HCT116 (cell line): Measurements from ENCODE around the gene SOX18. TPM values are rescaled to one million over a fixed set of nuclear protein-coding genes. Genes with fewer than 3 reads are reported as not detected.

Experiments
- ATAC-seq: fragments of 200-7000 bp; cut with Tn5 transposase; 2 replicates; pipeline ENCODE4 v1.9.1; 2020; ENCODE audit warnings: mild to moderate bottlenecking, moderate library complexity
- BruUV-seq: library from RNA; stranded (reverse); fragments of 400-500 nt; replicated peaks from 2 replicates; lab custom pipeline; 2021; lab: Mats Ljungman, UMichigan
- CTCF ChIA-PET: fragments of 300-600 bp; sonication (Branson Sonifier 250); formaldehyde crosslinking; loops from one replicate; lab custom pipeline; 2021; ENCODE audit warnings: antibody characterized with exemption; lab: Charles Lee
- POLR2A ChIA-PET: fragments of 300-600, 350-600 bp; sonication (Branson Sonifier 250); formaldehyde crosslinking; loops from one replicate; lab custom pipeline; 2021; ENCODE audit warnings: antibody characterized with exemption; lab: Charles Lee
- RAD21 ChIA-PET, 2 experiments: fragments of 300-600 bp; sonication (Branson Sonifier 250); formaldehyde crosslinking; loops; one replicate each; lab custom pipeline; 2023; ENCODE audit warnings: low total read pairs in 2 of 2; ENCODE audit not compliant: uncharacterized antibody in 2 of 2, unreplicated experiment in 2 of 2, low non-redundant PET in 1 of 2; lab: Charles Lee
- DNase-seq: peaks from one replicate; pipeline ENCODE4 v3.0.0-alpha.2; 2010; ENCODE audit warnings: low read depth, low spot score
- H2AFZ ChIP-seq: fragments of 200-600 bp; shearing (Covaris generic), sonication (generic); 2 replicates; pipeline ENCODE4 v1.6.1; 2017; ENCODE audit warnings: low read depth, mixed run types, mixed read lengths, antibody characterized with exemption, low read length; ENCODE audit not compliant: poor library complexity, severe bottlenecking
- H3K27ac ChIP-seq: 2 replicates; pipeline ENCODE4 v1.5.1; 2012; ENCODE audit warnings: low read depth, low read length
- H3K27me3 ChIP-seq: fragments of 200-600 bp; sonication (generic); 2 replicates; pipeline ENCODE4 v1.6.1; 2016; ENCODE audit warnings: mixed run types, low read length, mixed read lengths; ENCODE audit not compliant: insufficient read depth
- H3K36me3 ChIP-seq, 2 experiments: fragments of 200-500 bp in 1 of 2; fragments of 200-600 bp in 1 of 2; sonication (Bioruptor generic) in 1 of 2; sonication (generic) in 1 of 2; 2 replicates each; pipeline versions ENCODE4 v1.5.1 to v1.6.1; 2014 to 2016; ENCODE audit warnings: low read length in 2 of 2, inconsistent platforms in 1 of 2, mixed read lengths in 1 of 2, mixed run types in 1 of 2; ENCODE audit not compliant: insufficient read depth in 2 of 2, control insufficient read depth in 1 of 2
- H3K4me1 ChIP-seq, 2 experiments: fragments of 200-600 bp in 1 of 2; sonication (generic) in 1 of 2; 2 replicates each; pipeline versions ENCODE4 v1.5.1 to v1.6.1; 2012 to 2017; ENCODE audit warnings: low read length in 2 of 2, inconsistent platforms in 1 of 2, mild to moderate bottlenecking in 1 of 2, mixed read lengths in 1 of 2, mixed run types in 1 of 2, moderate library complexity in 1 of 2; ENCODE audit not compliant: insufficient read depth in 2 of 2, control insufficient read depth in 1 of 2
- H3K4me2 ChIP-seq: fragments of 200-600 bp; sonication (generic); 2 replicates; pipeline ENCODE4 v1.6.1; 2017; ENCODE audit warnings: mixed run types, low read length, mixed read lengths
- H3K4me3 ChIP-seq, 2 experiments: fragments of 200-600 bp in 1 of 2; sonication (generic) in 1 of 2; replicated peaks in 1 of 2; 2 replicates each; pipeline ENCODE4 v1.5.1; 2011 to 2016; ENCODE audit warnings: low read length in 2 of 2, control low read depth in 1 of 2, low read depth in 1 of 2, mild to moderate bottlenecking in 1 of 2, mixed read lengths in 1 of 2, mixed run types in 1 of 2
- H3K79me2 ChIP-seq: fragments of 200-600 bp; sonication (generic); 2 replicates; pipeline ENCODE4 v1.6.1; 2017; ENCODE audit warnings: mild to moderate bottlenecking, mixed run types, low read length, moderate library complexity, mixed read lengths; ENCODE audit not compliant: insufficient read depth
- H3K9ac ChIP-seq: fragments of 200-600 bp; sonication (generic); 2 replicates; pipeline ENCODE4 v1.6.1; 2016; ENCODE audit warnings: low read length, mixed read lengths
- H3K9me2 ChIP-seq: fragments of 200-600 bp; sonication (generic), shearing (Covaris generic); 2 replicates; pipeline ENCODE4 v1.6.1; 2017; ENCODE audit warnings: mixed run types, mild to moderate bottlenecking, moderate library complexity; ENCODE audit not compliant: insufficient read depth
- H3K9me3 ChIP-seq, 2 experiments: fragments of 200-500 bp in 1 of 2; fragments of 200-600 bp in 1 of 2; sonication (Bioruptor generic) in 1 of 2; sonication (generic) in 1 of 2; 2 replicates each; pipeline ENCODE4 v1.6.1; 2014 to 2017; ENCODE audit warnings: low read length in 2 of 2, mixed read lengths in 2 of 2, inconsistent platforms in 1 of 2, low read depth in 1 of 2, mild to moderate bottlenecking in 1 of 2, mixed run types in 1 of 2, moderate library complexity in 1 of 2; ENCODE audit not compliant: control insufficient read depth in 1 of 2, insufficient read depth in 1 of 2
- H4K20me1 ChIP-seq: fragments of 200-600 bp; sonication (generic), shearing (Covaris generic); 2 replicates; pipeline ENCODE4 v1.6.1; 2017; ENCODE audit warnings: mixed run types, mild to moderate bottlenecking, moderate library complexity; ENCODE audit not compliant: insufficient read depth
- CBX3 ChIP-seq: IDR thresholded peaks from 2 replicates; pipeline ENCODE4 v1.6.1; 2012; ENCODE audit warnings: low read depth
- CEBPB ChIP-seq: IDR thresholded peaks from 2 replicates; pipeline ENCODE4 v1.6.1; 2012; ENCODE audit warnings: low read depth
- EGR1 ChIP-seq: IDR thresholded peaks from 2 replicates; pipeline ENCODE4 v1.6.1; 2012; ENCODE audit warnings: low read depth
- ELF1 ChIP-seq: IDR thresholded peaks from 2 replicates; pipeline ENCODE4 v1.6.1; 2012; ENCODE audit warnings: low read depth, borderline replicate concordance
- EZH2 ChIP-seq: fragments of 200-600 bp; sonication (generic); IDR thresholded peaks from 2 replicates; pipeline ENCODE4 v1.6.1; 2017; ENCODE audit warnings: antibody characterized with exemption, mixed run types
- EZH2phosphoT487 ChIP-seq: fragments of 200-600 bp; IDR thresholded peaks from 2 replicates; pipeline ENCODE4 v1.6.1; 2018; ENCODE audit warnings: antibody characterized with exemption, borderline replicate concordance
- FOSL1 ChIP-seq: IDR thresholded peaks from 2 replicates; pipeline ENCODE4 v1.6.1; 2012; ENCODE audit warnings: low read depth
- POLR2AphosphoS5 ChIP-seq: IDR thresholded peaks from 2 replicates; pipeline ENCODE4 v1.6.1; 2011; ENCODE audit warnings: mild to moderate bottlenecking, low read depth, low read length, moderate library complexity
- RAD21 ChIP-seq: IDR thresholded peaks from 2 replicates; pipeline ENCODE4 v1.6.1; 2012; ENCODE audit warnings: low read depth, mild to moderate bottlenecking
- SIN3A ChIP-seq: IDR thresholded peaks from 2 replicates; pipeline ENCODE4 v1.6.1; 2012; ENCODE audit warnings: low read depth
- SP1 ChIP-seq: IDR thresholded peaks from 2 replicates; pipeline ENCODE4 v1.6.1; 2012; ENCODE audit warnings: low read depth
- TCF7L2 ChIP-seq: IDR thresholded peaks from 2 replicates; pipeline ENCODE4 v1.7.0; 2011; ENCODE audit warnings: borderline replicate concordance, inconsistent platforms; ENCODE audit not compliant: insufficient read depth, insufficient read length; ENCODE audit errors: extremely low read depth
- YY1 ChIP-seq: IDR thresholded peaks from 2 replicates; pipeline ENCODE4 v1.6.1; 2011; ENCODE audit warnings: low read length, low read depth, moderate library complexity, mild to moderate bottlenecking; ENCODE audit not compliant: insufficient replicate concordance; ENCODE audit errors: extremely low read depth
- ZNF274 ChIP-seq: fragments of 200-500 bp; sonication (Bioruptor generic); IDR thresholded peaks from 2 replicates; pipeline ENCODE4 v1.6.1; 2014; ENCODE audit warnings: mild to moderate bottlenecking, low read depth, low read length, inconsistent platforms
- intact Hi-C: fragments of 100-400 bp; cut with micrococcal nuclease; formaldehyde crosslinking; loops from 2 replicates; pipeline ENCODE4 v1.10.0; 2022
- total RNA-seq: library from RNA; stranded (reverse); gene quantifications from one replicate; pipeline ENCODE4 v1.2.1, GENCODE V29; 2021; ENCODE audit not compliant: unreplicated experiment
- TF ChIP-seq, protein P1 (sequence below), 3 experiments: fragments of 200-600 bp in 1 of 3; sonication (generic) in 1 of 3; IDR thresholded peaks in 2 of 3; conservative IDR thresholded peaks in 1 of 3; 2 replicates each; pipeline ENCODE4 v1.5.1; 2012 to 2017; ENCODE audit warnings: low read depth in 2 of 3, low read length in 2 of 3, antibody characterized with exemption in 1 of 3, borderline replicate concordance in 1 of 3, control low read depth in 1 of 3, mild to moderate bottlenecking in 1 of 3, mixed read lengths in 1 of 3, mixed run types in 1 of 3, moderate library complexity in 1 of 3; ENCODE audit not compliant: insufficient read depth in 1 of 3
- TF ChIP-seq, protein P2 (sequence below): IDR thresholded peaks from 2 replicates; pipeline ENCODE4 v1.6.1; 2012
- TF ChIP-seq, protein P3 (sequence below): IDR thresholded peaks from 2 replicates; pipeline ENCODE4 v1.6.1; 2011; ENCODE audit warnings: mild to moderate bottlenecking, low read length, moderate library complexity; ENCODE audit not compliant: insufficient replicate concordance; ENCODE audit errors: extremely low read depth

Gene SOX18
- total RNA-seq, 1 experiment from 2014 or later = 3.3 TPM

DNA sequence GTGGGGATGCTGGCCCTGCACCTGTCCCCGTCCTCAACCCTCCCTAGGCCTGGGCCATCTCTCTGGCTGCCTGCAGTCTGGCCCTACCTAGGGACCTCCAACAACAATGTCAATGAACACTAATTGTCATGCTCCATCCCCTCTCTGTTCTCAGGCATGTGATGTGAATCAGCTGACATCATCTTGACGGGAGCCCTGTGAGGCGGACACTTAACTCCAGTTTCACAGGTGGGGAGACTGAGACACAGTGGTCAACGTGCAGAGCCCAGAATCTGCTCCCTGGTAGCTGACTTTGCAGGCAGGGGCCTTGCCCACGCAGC is 12.8 kb upstream of the SOX18 start:
- Histone ChIP-seq H3K9ac (peak overlapping the region; percentile 78), H2AFZ (no peak overlapping the region), H3K9me2 (no peaks in the 10 kb centered on the region), H3K79me2 (no peaks in the 10 kb centered on the region), H3K4me3 (peak overlapping the region; percentile 78 to 84), H3K36me3 (no peaks in the 10 kb centered on the region), H3K27ac (peak overlapping the region; percentile 76), H3K4me1 (peaks cover 38 to 59% of the 10 kb centered on the region in 2 experiments), H3K4me2 (peak overlapping the region; percentile 84), H3K27me3 (no peaks in the 10 kb centered on the region), H4K20me1 (no peaks in the 10 kb centered on the region), H3K9me3 (no peaks in the 10 kb centered on the region)
- CTCF ChIA-PET = interaction anchor here (1.0 to 1.5 kb wide), 4 partner anchors 8 to 197 kb away, joined by 3 to 8 read pairs (median 4); partner anchors contain the start of gene TPD52L2
- intact Hi-C loops = no loop called here
- BruUV-seq = TSS peak; percentile 87
- POLR2A ChIA-PET = interaction anchor here (1.0 to 1.3 kb wide), 4 partner anchors 8 to 197 kb away, joined by 4 to 7 read pairs (median 4); partner anchors contain the start of genes PRPF6 and TPD52L2
- RAD21 ChIA-PET = interaction anchor here in 1 of 2 experiments (1.8 kb wide), 1 partner anchor 24 kb away, joined by 5 read pairs; no protein-coding TSS in a partner anchor
- ATAC-seq = no peak
- TF ChIP-seq, protein P1, sequence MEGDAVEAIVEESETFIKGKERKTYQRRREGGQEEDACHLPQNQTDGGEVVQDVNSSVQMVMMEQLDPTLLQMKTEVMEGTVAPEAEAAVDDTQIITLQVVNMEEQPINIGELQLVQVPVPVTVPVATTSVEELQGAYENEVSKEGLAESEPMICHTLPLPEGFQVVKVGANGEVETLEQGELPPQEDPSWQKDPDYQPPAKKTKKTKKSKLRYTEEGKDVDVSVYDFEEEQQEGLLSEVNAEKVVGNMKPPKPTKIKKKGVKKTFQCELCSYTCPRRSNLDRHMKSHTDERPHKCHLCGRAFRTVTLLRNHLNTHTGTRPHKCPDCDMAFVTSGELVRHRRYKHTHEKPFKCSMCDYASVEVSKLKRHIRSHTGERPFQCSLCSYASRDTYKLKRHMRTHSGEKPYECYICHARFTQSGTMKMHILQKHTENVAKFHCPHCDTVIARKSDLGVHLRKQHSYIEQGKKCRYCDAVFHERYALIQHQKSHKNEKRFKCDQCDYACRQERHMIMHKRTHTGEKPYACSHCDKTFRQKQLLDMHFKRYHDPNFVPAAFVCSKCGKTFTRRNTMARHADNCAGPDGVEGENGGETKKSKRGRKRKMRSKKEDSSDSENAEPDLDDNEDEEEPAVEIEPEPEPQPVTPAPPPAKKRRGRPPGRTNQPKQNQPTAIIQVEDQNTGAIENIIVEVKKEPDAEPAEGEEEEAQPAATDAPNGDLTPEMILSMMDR (IDR thresholded peaks at IDR 0.05 in 2 of 3, conservative IDR thresholded peaks at IDR 0.05 in 1 of 3; ENCODE audit: borderline replicate concordance in 1 of 3, insufficient read depth in 1 of 3, low read depth in 2 of 3, low read length in 2 of 3) = no peak
- TF ChIP-seq SIN3A = no peak
- no peak for TF ChIP-seq CEBPB
- TF ChIP-seq, protein P2, sequence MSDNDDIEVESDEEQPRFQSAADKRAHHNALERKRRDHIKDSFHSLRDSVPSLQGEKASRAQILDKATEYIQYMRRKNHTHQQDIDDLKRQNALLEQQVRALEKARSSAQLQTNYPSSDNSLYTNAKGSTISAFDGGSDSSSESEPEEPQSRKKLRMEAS = no peak
- no peak for TF ChIP-seq RAD21
- no peak for TF ChIP-seq EZH2
- TF ChIP-seq YY1 = no peak
- no peak for TF ChIP-seq POLR2AphosphoS5
- TF ChIP-seq ELF1 = no peak
- no peak for TF ChIP-seq CBX3
- no peak for TF ChIP-seq EZH2phosphoT487
- no peak for TF ChIP-seq ZNF274
- no peak for TF ChIP-seq SP1
- TF ChIP-seq, protein P3, sequence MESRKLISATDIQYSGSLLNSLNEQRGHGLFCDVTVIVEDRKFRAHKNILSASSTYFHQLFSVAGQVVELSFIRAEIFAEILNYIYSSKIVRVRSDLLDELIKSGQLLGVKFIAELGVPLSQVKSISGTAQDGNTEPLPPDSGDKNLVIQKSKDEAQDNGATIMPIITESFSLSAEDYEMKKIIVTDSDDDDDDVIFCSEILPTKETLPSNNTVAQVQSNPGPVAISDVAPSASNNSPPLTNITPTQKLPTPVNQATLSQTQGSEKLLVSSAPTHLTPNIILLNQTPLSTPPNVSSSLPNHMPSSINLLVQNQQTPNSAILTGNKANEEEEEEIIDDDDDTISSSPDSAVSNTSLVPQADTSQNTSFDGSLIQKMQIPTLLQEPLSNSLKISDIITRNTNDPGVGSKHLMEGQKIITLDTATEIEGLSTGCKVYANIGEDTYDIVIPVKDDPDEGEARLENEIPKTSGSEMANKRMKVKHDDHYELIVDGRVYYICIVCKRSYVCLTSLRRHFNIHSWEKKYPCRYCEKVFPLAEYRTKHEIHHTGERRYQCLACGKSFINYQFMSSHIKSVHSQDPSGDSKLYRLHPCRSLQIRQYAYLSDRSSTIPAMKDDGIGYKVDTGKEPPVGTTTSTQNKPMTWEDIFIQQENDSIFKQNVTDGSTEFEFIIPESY = no peak
- TF ChIP-seq EGR1 = no peak
- TF ChIP-seq TCF7L2 = no peak
- TF ChIP-seq FOSL1 = no peak
- no peak for DNase-seq
